ENCODE data around the gene MAPK1IP1L.

Gene MAPK1IP1L

GRCh38 chr14:55026793-55027561, 24.5 kb upstream of the MAPK1IP1L start, which contains the start of the genes SOCS4 and WDHD1 (continued):
- TF ChIP-seq, protein P1, sequence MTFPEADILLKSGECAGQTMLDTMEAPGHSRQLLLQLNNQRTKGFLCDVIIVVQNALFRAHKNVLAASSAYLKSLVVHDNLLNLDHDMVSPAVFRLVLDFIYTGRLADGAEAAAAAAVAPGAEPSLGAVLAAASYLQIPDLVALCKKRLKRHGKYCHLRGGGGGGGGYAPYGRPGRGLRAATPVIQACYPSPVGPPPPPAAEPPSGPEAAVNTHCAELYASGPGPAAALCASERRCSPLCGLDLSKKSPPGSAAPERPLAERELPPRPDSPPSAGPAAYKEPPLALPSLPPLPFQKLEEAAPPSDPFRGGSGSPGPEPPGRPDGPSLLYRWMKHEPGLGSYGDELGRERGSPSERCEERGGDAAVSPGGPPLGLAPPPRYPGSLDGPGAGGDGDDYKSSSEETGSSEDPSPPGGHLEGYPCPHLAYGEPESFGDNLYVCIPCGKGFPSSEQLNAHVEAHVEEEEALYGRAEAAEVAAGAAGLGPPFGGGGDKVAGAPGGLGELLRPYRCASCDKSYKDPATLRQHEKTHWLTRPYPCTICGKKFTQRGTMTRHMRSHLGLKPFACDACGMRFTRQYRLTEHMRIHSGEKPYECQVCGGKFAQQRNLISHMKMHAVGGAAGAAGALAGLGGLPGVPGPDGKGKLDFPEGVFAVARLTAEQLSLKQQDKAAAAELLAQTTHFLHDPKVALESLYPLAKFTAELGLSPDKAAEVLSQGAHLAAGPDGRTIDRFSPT (tag by site-specific recombination; IDR thresholded peaks at IDR 0.05) = peak; percentile 98
- TF ChIP-seq ZNF324 (tag by site-specific recombination; IDR thresholded peaks at IDR 0.05) (peak; percentile 68; the same call in 1 of the 2 replicates), ZBTB48 (tag by site-specific recombination; IDR thresholded peaks at IDR 0.05) (peak; percentile 80), ZNF600 (tag by site-specific recombination; IDR thresholded peaks at IDR 0.05) (peak; percentile 92), ZNF558 (tag by site-specific recombination; IDR thresholded peaks at IDR 0.05) (no peak), ZNF843 (tag by site-specific recombination; IDR thresholded peaks at IDR 0.05) (peak; percentile 53), ZNF19 (tag by site-specific recombination; IDR thresholded peaks at IDR 0.05; ENCODE audit: low read depth) (no peak), ZNF629 (tag by site-specific recombination; IDR thresholded peaks at IDR 0.05) (peak; percentile 87), ZNF223 (tag by site-specific recombination; IDR thresholded peaks at IDR 0.05) (no peak), ZNF394 (tag by site-specific recombination; IDR thresholded peaks at IDR 0.05; ENCODE audit: borderline replicate concordance) (peak; percentile 58; the same call in 1 of the 2 replicates), ZNF610 (tag by site-specific recombination; IDR thresholded peaks at IDR 0.05; ENCODE audit: borderline replicate concordance) (0 out of 2 replicates have a peak, but pooled peaks have one; percentile 57), GLI2 (tag by site-specific recombination; IDR thresholded peaks at IDR 0.05; ENCODE audit: borderline replicate concordance, low read depth) (no peak), SETDB1 (IDR thresholded peaks at IDR 0.05; ENCODE audit: insufficient read length, low read length) (no peak), ZNF211 (tag by site-specific recombination; IDR thresholded peaks at IDR 0.05; ENCODE audit: low read depth) (no peak), ZBTB44 (tag by site-specific recombination; IDR thresholded peaks at IDR 0.05) (no peak), BCL11B (tag by site-specific recombination; IDR thresholded peaks at IDR 0.05; ENCODE audit: low read depth) (peak; percentile 80; the same call in 1 of the 2 replicates), ZNF202 (tag by site-specific recombination; IDR thresholded peaks at IDR 0.05; ENCODE audit: borderline replicate concordance) (no peak), HOXD13 (CRISPR knock-in tag; IDR thresholded peaks at IDR 0.05; ENCODE audit: borderline replicate concordance) (no peak), GLI4 (tag by site-specific recombination; IDR thresholded peaks at IDR 0.05) (no peak), ZNF623 (tag by site-specific recombination; IDR thresholded peaks at IDR 0.05) (0 out of 2 replicates have a peak, but pooled peaks have one; percentile 10), ZNF792 (tag by site-specific recombination; IDR thresholded peaks at IDR 0.05) (0 out of 2 replicates have a peak, but pooled peaks have one; percentile 55), ZNF585B (tag by site-specific recombination; IDR thresholded peaks at IDR 0.05) (no peak; the same call in 1 of the 2 replicates), HOXC10 (CRISPR knock-in tag; IDR thresholded peaks at IDR 0.05) (no peak)
- TF ChIP-seq, protein P2, sequence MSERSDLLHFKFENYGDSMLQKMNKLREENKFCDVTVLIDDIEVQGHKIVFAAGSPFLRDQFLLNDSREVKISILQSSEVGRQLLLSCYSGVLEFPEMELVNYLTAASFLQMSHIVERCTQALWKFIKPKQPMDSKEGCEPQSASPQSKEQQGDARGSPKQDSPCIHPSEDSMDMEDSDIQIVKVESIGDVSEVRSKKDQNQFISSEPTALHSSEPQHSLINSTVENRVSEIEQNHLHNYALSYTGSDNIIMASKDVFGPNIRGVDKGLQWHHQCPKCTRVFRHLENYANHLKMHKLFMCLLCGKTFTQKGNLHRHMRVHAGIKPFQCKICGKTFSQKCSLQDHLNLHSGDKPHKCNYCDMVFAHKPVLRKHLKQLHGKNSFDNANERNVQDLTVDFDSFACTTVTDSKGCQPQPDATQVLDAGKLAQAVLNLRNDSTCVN (tag by site-specific recombination; optimal IDR thresholded peaks at IDR 0.05) = peak; percentile 68
- TF ChIP-seq, protein P3, sequence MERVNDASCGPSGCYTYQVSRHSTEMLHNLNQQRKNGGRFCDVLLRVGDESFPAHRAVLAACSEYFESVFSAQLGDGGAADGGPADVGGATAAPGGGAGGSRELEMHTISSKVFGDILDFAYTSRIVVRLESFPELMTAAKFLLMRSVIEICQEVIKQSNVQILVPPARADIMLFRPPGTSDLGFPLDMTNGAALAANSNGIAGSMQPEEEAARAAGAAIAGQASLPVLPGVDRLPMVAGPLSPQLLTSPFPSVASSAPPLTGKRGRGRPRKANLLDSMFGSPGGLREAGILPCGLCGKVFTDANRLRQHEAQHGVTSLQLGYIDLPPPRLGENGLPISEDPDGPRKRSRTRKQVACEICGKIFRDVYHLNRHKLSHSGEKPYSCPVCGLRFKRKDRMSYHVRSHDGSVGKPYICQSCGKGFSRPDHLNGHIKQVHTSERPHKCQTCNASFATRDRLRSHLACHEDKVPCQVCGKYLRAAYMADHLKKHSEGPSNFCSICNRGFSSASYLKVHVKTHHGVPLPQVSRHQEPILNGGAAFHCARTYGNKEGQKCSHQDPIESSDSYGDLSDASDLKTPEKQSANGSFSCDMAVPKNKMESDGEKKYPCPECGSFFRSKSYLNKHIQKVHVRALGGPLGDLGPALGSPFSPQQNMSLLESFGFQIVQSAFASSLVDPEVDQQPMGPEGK (tag by site-specific recombination; IDR thresholded peaks at IDR 0.05) = peak; percentile 85; the same call in 1 of the 2 replicates
- TF ChIP-seq, protein P4, sequence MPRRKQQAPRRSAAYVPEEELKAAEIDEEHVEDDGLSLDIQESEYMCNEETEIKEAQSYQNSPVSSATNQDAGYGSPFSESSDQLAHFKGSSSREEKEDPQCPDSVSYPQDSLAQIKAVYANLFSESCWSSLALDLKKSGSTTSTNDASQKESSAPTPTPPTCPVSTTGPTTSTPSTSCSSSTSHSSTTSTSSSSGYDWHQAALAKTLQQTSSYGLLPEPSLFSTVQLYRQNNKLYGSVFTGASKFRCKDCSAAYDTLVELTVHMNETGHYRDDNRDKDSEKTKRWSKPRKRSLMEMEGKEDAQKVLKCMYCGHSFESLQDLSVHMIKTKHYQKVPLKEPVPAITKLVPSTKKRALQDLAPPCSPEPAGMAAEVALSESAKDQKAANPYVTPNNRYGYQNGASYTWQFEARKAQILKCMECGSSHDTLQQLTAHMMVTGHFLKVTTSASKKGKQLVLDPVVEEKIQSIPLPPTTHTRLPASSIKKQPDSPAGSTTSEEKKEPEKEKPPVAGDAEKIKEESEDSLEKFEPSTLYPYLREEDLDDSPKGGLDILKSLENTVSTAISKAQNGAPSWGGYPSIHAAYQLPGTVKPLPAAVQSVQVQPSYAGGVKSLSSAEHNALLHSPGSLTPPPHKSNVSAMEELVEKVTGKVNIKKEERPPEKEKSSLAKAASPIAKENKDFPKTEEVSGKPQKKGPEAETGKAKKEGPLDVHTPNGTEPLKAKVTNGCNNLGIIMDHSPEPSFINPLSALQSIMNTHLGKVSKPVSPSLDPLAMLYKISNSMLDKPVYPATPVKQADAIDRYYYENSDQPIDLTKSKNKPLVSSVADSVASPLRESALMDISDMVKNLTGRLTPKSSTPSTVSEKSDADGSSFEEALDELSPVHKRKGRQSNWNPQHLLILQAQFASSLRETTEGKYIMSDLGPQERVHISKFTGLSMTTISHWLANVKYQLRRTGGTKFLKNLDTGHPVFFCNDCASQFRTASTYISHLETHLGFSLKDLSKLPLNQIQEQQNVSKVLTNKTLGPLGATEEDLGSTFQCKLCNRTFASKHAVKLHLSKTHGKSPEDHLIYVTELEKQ (tag by site-specific recombination; IDR thresholded peaks at IDR 0.05; ENCODE audit: borderline replicate concordance) = 0 out of 2 replicates have a peak, but pooled peaks have one; percentile 7
